Hepatocyte (in vitro differentiated cells): ENCODE data around the gene ANO3. TPM values are rescaled to one million over a fixed set of nuclear protein-coding genes. Genes with fewer than 3 reads are reported as not detected.

Experiments
- DNase-seq: peaks from one replicate; pipeline ENCODE4 v3.0.0-alpha.2; 2016; ENCODE audit warnings: low spot score
- H2AFZ ChIP-seq: fragments of 200-600 bp; sonication (generic); 2 replicates; pipeline ENCODE4 v1.6.0; 2016; ENCODE audit warnings: antibody characterized with exemption, mild to moderate bottlenecking
- H3K27ac ChIP-seq: fragments of 200-600 bp; sonication (generic); 2 replicates; pipeline ENCODE4 v1.5.1; 2016; ENCODE audit warnings: mild to moderate bottlenecking
- H3K27me3 ChIP-seq: fragments of 200-600 bp; sonication (generic); 2 replicates; pipeline ENCODE4 v1.6.1; 2016
- H3K36me3 ChIP-seq: fragments of 200-600 bp; sonication (generic); replicated peaks from 2 replicates; pipeline ENCODE4 v1.5.1; 2016; ENCODE audit warnings: low read depth; ENCODE audit not compliant: insufficient read depth
- H3K4me1 ChIP-seq: fragments of 200-600 bp; sonication (generic); 2 replicates; pipeline ENCODE4 v1.5.1; 2016; ENCODE audit warnings: mild to moderate bottlenecking, moderate library complexity; ENCODE audit not compliant: insufficient read depth
- H3K4me2 ChIP-seq: fragments of 200-600 bp; sonication (generic); 2 replicates; pipeline ENCODE4 v1.6.0; 2016
- H3K4me3 ChIP-seq: fragments of 200-600 bp; sonication (generic); 2 replicates; pipeline ENCODE4 v1.5.1; 2016; ENCODE audit warnings: mild to moderate bottlenecking
- H3K79me2 ChIP-seq: fragments of 200-600 bp; sonication (generic); 2 replicates; pipeline ENCODE4 v1.6.0; 2017; ENCODE audit warnings: mild to moderate bottlenecking
- H3K9me2 ChIP-seq: fragments of 200-600 bp; sonication (generic); replicated peaks from 2 replicates; pipeline ENCODE4 v1.6.0; 2017; ENCODE audit warnings: mild to moderate bottlenecking; ENCODE audit not compliant: insufficient read depth
- H3K9me3 ChIP-seq: fragments of 200-600 bp; sonication (generic); 2 replicates; pipeline ENCODE4 v1.5.1; 2016; ENCODE audit warnings: low read depth, mild to moderate bottlenecking
- H4K20me1 ChIP-seq: fragments of 200-600 bp; sonication (generic); 2 replicates; pipeline ENCODE4 v1.6.0; 2016; ENCODE audit warnings: mild to moderate bottlenecking; ENCODE audit not compliant: insufficient read depth, poor library complexity, severe bottlenecking
- CTCF ChIP-seq: fragments of 200-600 bp; sonication (generic); IDR thresholded peaks from 2 replicates; pipeline ENCODE4 v1.5.1; 2016; ENCODE audit warnings: antibody characterized with exemption, mild to moderate bottlenecking; ENCODE audit not compliant: poor library complexity
- EZH2 ChIP-seq: fragments of 200-600 bp; sonication (generic); IDR thresholded peaks from 2 replicates; pipeline ENCODE4 v1.6.1; 2016; ENCODE audit warnings: antibody characterized with exemption, mild to moderate bottlenecking, borderline replicate concordance
- EZH2phosphoT487 ChIP-seq: fragments of 200-600 bp; sonication (generic); IDR thresholded peaks from one replicate; pipeline ENCODE4 v1.6.1; 2018; ENCODE audit warnings: antibody characterized with exemption, mild to moderate bottlenecking, low read depth, moderate library complexity; ENCODE audit not compliant: unreplicated experiment, severe bottlenecking
- WGBS: methylation state at CpG from one replicate; pipeline ENCODE4 v1.1.6; 2016; ENCODE audit warnings: low lambda C conversion rate; ENCODE audit errors: missing lambda C conversion rate; 5-methylcytosine and 5-hydroxymethylcytosine counted together
- polyA plus RNA-seq: library from polyadenylated mRNA; unstranded; fragments of >200 nt; fragmentation: Nextera tagmentation; extraction: Ambion mirVana; gene quantifications from 2 replicates; pipeline ENCODE4 v1.2.1, GENCODE V29; 2016
- total RNA-seq: library from RNA; depleted of rRNA; stranded (reverse); fragments of >200 nt; gene quantifications from 2 replicates; pipeline ENCODE4 v1.2.3, GENCODE V29; 2014

ANO3 gene
- total and polyA plus RNA-seq, 2 experiments from 2014 or later, result 0.17 TPM; not detected in 1

GRCh38 chr11:26477396-26477795 lies 145.5 kb downstream of the ANO3 start:
- Histone ChIP-seq H2AFZ (no peak overlapping the region), H4K20me1 (no peaks in the 10 kb centered on the region), H3K9me3 (no peaks in the 10 kb centered on the region), H3K27me3 (no peaks in the 10 kb centered on the region), H3K4me2 (no peak overlapping the region), H3K36me3 (no peaks in the 10 kb centered on the region), H3K79me2 (no peaks in the 10 kb centered on the region), H3K4me3 (no peak overlapping the region), H3K27ac (no peak overlapping the region), H3K9me2 (no peaks in the 10 kb centered on the region), H3K4me1 (no peaks in the 10 kb centered on the region)
- DNase-seq, result no peak
- 48% methylated on average over 2 of the region's 2 CpGs for whole genome bisulfite sequencing
- TF ChIP-seq EZH2phosphoT487, result no peak
- TF ChIP-seq CTCF, result no peak
- no peak for TF ChIP-seq EZH2

GRCh38 chr11:26478710-26479109 lies 146.8 kb downstream of the ANO3 start:
- no peak overlapping the region for H3K4me2 ChIP-seq
- H3K27me3 ChIP-seq, result no peaks in the 10 kb centered on the region
- no peaks in the 10 kb centered on the region for H3K79me2 ChIP-seq
- H2AFZ ChIP-seq, result no peak overlapping the region
- no peak for DNase-seq
- H3K4me3 ChIP-seq, result no peak overlapping the region
- H3K9me2 ChIP-seq, result no peaks in the 10 kb centered on the region
- WGBS, result 57% methylated on average over 2 of the region's 2 CpGs
- H4K20me1 ChIP-seq, result no peaks in the 10 kb centered on the region
- no peak overlapping the region for H3K27ac ChIP-seq
- no peaks in the 10 kb centered on the region for H3K4me1 ChIP-seq
- no peaks in the 10 kb centered on the region for H3K9me3 ChIP-seq
- no peaks in the 10 kb centered on the region for H3K36me3 ChIP-seq
- TF ChIP-seq CTCF (no peak), EZH2 (no peak), EZH2phosphoT487 (no peak)

- H4K20me1 ChIP-seq, result no peaks in the 10 kb centered on the region
- H3K79me2 ChIP-seq, result no peaks in the 10 kb centered on the region
- WGBS, result 65% methylated on average over 3 of the region's 3 CpGs
These were observed 148.1 kb downstream of the ANO3 start for GRCh38 chr11:26480041-26480440.

More at GRCh38 chr11:26480041-26480440, 148.1 kb downstream of the ANO3 start:
- no peaks in the 10 kb centered on the region for H3K4me1 ChIP-seq
- H3K27me3 ChIP-seq, result no peaks in the 10 kb centered on the region
- no peak overlapping the region for H3K4me2 ChIP-seq
- no peaks in the 10 kb centered on the region for H3K9me2 ChIP-seq
- H3K4me3 ChIP-seq, result no peak overlapping the region
- no peak for DNase-seq
- no peak overlapping the region for H3K27ac ChIP-seq
- no peak overlapping the region for H2AFZ ChIP-seq
- H3K36me3 ChIP-seq, result no peaks in the 10 kb centered on the region
- no peaks in the 10 kb centered on the region for H3K9me3 ChIP-seq
- TF ChIP-seq CTCF (no peak), EZH2 (no peak), EZH2phosphoT487 (no peak)
